ENCODE results near the gene ATP8A1.

DNA sequence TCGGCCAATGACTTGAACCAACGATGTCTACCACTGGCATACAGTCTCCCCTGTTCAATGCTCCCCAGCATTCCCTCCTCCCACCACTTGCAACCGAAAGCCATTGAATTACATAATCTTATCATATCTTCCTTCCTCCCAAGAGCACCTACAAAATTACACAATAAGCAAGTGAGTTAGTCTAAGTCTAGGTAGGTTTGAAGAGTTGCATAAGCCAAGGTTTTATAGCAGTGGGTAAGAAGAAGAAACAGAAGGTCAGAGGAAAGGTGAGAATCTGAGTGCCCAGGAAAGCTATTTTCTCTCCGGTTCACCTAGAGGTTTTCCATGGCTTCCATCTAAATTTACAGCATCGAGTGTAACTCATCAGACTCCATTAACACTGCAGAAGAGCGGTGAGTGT, 40.3 kb downstream of the ATP8A1 start:
- TF ChIP-seq ZNF274 (IDR thresholded peaks at IDR 0.05; ENCODE audit: low read depth, low read length), result no peak
- TF ChIP-seq YY1 (IDR thresholded peaks at IDR 0.05; ENCODE audit: insufficient read depth, insufficient read length), result no peak
- no peak for TF ChIP-seq SUZ12 (IDR thresholded peaks at IDR 0.05; ENCODE audit: extremely low read depth, insufficient read depth, insufficient read length)

All from NT2/D1 (cell line).